ENCODE measurements around the gene BTBD1.

DNA sequence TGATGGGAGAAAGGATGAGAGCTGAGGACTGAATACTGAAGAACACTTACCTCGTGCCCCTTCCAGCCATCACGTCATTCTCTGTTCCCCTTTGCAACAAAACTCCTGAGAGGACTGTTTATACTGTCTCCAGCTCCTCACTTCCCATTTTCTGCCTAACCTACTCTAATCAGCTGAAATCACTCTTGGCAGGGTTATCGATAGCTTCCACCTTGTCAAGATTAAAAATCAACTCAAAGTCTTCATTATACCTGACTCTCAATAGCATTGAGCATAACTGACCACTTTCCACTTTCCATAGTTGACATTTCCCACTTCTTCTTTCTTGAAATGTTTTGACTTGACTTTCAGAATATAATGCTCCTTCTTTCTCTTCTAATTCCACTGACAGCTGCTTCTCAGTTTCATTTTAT lies 4.3 kb downstream of the BTBD1 start:
- TF ChIP-seq EZH2 (IDR thresholded peaks at IDR 0.05): no peak
- no peak for TF ChIP-seq CTCF (IDR thresholded peaks at IDR 0.05)
